Measurements from ENCODE around the gene ACSS2.
A peak's percentile ranks its signal among the peaks of the same experiment; 100 is the strongest.
"Not testable (repeated sequence)": the region's sequence is repeated elsewhere in the genome, so short reads cannot be mapped to it uniquely, and the experiment has no call there.

ACSS2 gene

DNA sequence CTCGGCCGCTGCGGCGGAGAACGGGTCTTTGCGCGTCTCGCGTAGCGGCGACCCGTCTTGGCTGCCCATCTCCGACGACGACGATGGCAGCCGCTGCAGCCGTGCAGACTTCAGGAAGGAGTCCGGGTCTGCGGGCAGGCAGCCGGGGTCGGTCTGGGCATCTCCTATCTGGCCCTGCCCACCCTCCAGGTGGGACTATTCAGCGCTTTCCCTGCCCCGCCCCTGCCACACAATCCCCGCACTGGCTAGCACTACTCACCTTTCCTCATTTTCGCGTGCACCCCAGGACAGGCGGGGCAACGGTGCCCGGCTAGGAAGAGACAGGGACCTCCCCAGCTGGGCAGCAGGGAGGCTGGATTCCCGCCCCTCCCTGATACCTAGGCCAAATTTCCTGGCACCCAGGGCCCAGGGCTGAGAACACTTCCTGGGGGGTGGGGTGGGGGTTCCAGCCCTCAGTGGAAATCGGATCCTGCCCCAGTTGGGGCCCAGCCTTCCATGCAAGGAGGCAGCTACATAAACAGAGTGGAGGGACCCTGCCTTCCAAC, 12.9 kb upstream of the ACSS2 start:
- no peaks in the 10 kb centered on the region for H3K27me3 Mint-ChIP-seq
- H3K9me3 Mint-ChIP-seq (ENCODE audit: low read depth) = no peaks in the 10 kb centered on the region
- peaks cover 4% of the 10 kb centered on the region for H3K36me3 Mint-ChIP-seq
- peaks cover 1% of the 10 kb centered on the region for H3K4me1 Mint-ChIP-seq (ENCODE audit: low read depth)
- no peak overlapping the region for H3K27ac Mint-ChIP-seq
- no peak overlapping the region for H3K4me3 Mint-ChIP-seq

DNA sequence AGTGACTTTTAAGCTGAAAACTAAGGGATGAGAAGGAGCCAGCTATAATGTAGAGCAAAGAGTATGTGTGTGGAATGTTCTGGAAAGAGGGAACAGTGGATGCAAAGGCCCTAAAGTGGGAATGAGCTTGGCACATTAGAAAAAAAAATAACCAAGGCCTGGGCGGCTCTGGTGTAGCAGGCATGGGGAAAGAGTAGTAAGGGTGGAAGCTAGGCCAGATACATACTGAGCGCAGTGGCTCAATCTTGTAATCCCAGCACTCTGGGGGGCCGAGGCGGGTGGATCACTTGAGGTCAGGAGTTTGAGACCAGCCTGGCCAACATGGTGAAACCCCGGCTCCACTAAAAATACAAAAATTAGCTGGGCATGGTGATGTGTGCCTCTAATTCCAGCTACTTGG, 12.2 kb upstream of the ACSS2 start:
- Mint-ChIP-seq H3K9me3 (ENCODE audit: low read depth) (no peaks in the 10 kb centered on the region), H3K36me3 (peaks cover 4% of the 10 kb centered on the region), H3K27me3 (no peaks in the 10 kb centered on the region), H3K4me1 (ENCODE audit: low read depth) (peaks cover 1% of the 10 kb centered on the region), H3K4me3 (no peak overlapping the region), H3K27ac (no peak overlapping the region)

DNA sequence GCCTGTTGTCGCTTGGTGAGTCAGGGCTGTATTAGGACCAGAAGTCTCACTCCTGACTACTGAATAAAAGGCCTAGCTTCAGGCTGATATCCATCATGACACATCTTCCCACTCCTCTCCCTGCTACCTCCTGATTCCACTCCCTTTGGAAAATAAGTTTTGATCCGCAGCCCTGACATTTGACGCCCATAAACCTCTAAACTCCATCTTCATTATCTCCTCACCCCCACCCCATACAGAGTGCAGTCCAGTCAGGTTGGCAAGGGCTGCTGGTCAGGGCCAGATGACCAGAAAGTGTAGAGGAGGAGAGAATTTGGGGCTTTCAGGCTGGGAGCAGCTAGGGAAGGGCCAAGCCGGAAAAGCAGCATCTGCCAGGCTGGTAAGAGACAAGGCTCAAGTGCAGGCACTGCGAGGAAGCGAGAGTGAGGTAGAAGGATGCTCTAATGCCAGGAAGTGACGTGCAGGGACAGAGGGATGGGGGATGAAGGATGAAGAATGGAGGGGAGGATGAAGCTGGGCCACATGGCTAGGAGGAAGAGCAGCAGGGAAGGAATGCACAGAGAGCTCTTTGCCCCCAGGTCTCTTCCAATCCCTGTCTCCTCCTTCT, 5.0 kb upstream of the ACSS2 start:
- Mint-ChIP-seq H3K9me3 (ENCODE audit: low read depth) (no peaks in the 10 kb centered on the region), H3K4me3 (peak overlapping the region; percentile 91), H3K27ac (peak overlapping the region; percentile 80), H3K36me3 (peaks cover 2% of the 10 kb centered on the region), H3K27me3 (no peaks in the 10 kb centered on the region), H3K4me1 (ENCODE audit: low read depth) (peaks cover 54% of the 10 kb centered on the region)

DNA sequence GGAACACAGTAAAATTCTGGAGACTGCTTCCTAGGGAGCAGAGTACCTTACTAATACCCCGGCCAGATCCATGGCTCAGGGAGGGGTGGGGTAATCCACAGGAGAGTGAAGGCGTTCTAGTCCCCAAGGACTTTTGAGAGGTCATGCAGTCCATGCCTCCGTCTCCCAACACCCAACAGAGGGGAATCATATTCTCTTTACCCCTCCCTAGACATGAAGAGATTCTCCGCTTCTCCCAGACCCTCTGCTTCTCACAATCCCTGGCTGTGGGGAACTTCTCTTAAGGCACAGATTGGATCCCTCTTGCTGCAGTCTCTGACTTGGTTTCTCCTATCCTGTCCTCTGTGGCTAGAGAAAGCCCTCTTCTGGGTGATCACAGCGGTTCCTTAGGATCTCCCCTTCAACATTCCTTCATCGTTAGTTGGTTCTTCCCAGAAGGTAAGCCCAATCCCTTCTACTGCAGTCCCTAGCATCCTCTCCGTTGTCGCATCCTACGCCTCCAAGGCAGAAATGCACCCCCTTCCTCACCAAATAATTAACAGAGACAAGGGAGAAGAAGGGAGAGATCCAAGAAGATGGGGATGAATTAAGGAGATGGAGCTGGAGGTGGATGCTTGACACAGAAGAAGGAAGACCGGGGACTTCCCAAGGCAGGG, 4.3 kb upstream of the ACSS2 start:
- Mint-ChIP-seq H3K36me3 (no peaks in the 10 kb centered on the region), H3K27ac (peak overlapping the region; percentile 80), H3K4me1 (ENCODE audit: low read depth) (peaks cover 59% of the 10 kb centered on the region), H3K9me3 (ENCODE audit: low read depth) (no peaks in the 10 kb centered on the region), H3K27me3 (no peaks in the 10 kb centered on the region), H3K4me3 (peak overlapping the region; percentile 91)

DNA sequence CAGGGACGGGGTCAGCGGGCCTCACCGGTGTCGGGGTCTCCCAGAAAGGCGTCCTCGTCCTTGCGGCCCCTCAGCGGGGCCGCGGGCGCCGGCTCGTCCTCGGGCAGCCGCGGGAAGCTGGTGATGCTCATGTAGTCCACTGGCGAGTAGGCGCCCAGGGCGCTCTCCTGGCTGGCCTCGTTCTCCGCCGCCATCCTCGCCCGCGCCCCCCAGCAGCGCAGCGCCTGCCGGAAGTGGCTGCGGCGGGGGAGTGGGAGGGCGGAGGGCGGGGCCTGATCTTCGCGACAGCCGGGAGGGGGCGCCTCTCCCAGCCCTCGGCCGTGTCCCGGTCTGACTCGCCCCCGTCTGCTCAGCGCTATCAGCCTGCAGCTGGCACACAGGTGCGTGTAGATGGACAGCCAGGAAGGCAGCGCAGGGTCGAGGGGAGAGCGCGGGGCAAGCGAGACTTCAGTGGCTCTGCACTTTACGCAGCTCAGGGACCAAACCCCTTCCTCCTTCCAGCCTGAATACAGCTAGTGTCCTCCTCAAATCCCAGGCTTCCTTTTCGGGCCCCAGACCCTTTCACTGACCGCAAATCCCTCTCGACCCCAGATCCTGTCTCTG, 3.7 kb upstream of the ACSS2 start, which contains the start of gene GGT7:
Gene GGT7 (minus strand): TSS at position 235 of the 603 bp plus-strand sequence. CDS start 41 bp downstream, at position 194.
- Mint-ChIP-seq H3K9me3 (ENCODE audit: low read depth) (no peaks in the 10 kb centered on the region), H3K27ac (peak within 1 kb of the TSS; percentile 80), H3K4me1 (ENCODE audit: low read depth) (peaks cover 62% of the 10 kb centered on the region), H3K36me3 (no peaks in the 10 kb centered on the region), H3K4me3 (peak within 1 kb of the TSS; percentile 91), H3K27me3 (no peaks in the 10 kb centered on the region)

DNA sequence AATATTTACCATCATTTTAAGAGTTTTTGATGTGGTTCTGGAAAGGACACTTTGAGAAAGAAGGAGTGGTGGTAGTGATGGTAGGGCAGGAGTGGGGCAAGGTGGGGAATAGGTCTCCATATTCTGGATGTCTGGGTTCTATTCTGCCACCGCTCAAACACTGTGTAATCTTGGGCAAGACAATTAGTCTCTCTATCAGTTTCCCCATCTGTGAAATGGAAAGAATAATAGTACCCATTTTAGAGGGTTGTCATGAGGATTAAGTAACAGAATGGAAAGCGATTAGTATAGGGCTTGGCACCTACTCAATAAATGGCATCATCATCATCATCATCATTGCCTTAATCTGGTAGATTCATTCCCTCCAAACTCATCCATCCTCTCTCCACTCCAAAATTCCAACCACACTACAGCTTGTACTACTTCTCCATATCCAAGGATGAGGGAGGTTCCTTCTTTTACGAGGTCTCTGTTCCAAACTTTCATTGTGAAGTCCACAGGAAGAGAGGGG, 2.8 kb upstream of the ACSS2 start:
- H3K4me1 Mint-ChIP-seq (ENCODE audit: low read depth) = peaks cover 66% of the 10 kb centered on the region
- peak overlapping the region; percentile 88 for H3K4me3 Mint-ChIP-seq
- no peaks in the 10 kb centered on the region for H3K9me3 Mint-ChIP-seq (ENCODE audit: low read depth)
- no peaks in the 10 kb centered on the region for H3K27me3 Mint-ChIP-seq
- H3K27ac Mint-ChIP-seq = peak overlapping the region; percentile 73
- no peaks in the 10 kb centered on the region for H3K36me3 Mint-ChIP-seq

DNA sequence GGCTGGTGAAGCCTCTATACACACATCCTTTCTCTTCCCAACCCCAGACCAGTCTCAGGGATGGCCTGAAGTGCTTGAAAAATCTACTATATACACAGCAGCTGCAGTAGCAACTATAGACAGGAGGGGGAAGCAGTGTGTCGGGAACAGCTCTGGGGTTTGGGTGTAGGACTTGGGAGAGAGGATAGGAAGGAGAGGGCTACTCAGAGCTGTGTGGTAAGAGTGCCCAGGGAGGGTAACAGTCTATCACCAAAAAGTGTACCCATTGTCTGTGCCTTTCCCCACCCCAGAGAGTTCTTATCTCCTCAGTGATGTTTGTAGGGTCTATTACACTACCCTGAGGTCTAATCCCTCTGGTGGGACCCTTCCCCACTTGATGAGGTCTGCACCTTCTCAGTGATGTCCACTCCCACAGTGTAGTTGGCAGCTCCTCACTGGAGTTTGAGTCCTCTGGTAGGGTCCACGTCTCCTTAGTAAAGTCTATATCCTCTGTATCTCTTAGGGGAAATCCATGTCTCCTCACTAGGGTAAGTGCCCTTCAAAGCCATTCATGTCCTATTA, 2.2 kb upstream of the ACSS2 start:
- Mint-ChIP-seq H3K4me1 (ENCODE audit: low read depth) (peaks cover 66% of the 10 kb centered on the region), H3K36me3 (no peaks in the 10 kb centered on the region), H3K27me3 (no peaks in the 10 kb centered on the region), H3K27ac (peak overlapping the region; percentile 73), H3K9me3 (ENCODE audit: low read depth) (no peaks in the 10 kb centered on the region), H3K4me3 (peak overlapping the region; percentile 88)

DNA sequence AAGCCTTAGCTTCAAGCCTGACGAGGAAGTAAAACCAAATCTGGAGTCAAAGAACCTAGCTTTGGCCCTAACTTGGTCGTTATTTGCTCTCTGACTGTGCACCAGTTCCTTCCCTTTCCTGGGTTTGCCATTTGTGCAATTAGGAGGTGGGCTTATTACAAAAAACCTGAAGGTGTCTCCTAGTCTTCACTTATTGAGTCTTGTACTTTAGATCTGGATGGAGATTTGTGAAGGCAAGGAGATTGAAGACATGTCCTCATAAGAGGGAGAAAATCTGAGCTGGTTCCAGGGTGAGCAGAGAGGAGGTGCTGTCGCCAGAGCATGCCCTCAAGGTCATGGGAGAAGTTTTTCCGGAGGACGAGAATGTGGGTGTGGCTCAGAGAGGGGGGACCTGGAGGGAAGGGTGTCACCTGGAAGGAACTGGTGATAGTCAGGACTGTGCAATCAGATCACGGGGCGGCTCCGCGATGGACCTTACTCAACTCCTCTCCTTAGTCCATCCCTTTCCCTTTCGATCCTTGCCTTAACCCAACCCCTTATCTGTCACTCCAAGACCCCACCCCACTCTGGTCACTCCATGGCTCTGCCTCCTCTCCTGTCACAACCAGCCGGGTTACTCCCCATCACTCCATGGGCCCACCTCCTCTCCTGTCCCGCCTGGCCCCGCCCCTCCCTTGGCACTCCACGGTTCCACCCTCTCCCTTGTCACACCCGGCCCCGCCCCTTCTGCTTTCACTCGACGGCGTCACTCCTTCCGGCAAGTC, 588 bp upstream of the ACSS2 start:
- H3K9me3 Mint-ChIP-seq (ENCODE audit: low read depth) = no peaks in the 10 kb centered on the region
- H3K27ac Mint-ChIP-seq = peak overlapping the region; percentile 50
- no peaks in the 10 kb centered on the region for H3K27me3 Mint-ChIP-seq
- H3K4me1 Mint-ChIP-seq (ENCODE audit: low read depth) = peaks cover 56% of the 10 kb centered on the region
- H3K4me3 Mint-ChIP-seq = peak overlapping the region; percentile 88
- no peaks in the 10 kb centered on the region for H3K36me3 Mint-ChIP-seq

DNA sequence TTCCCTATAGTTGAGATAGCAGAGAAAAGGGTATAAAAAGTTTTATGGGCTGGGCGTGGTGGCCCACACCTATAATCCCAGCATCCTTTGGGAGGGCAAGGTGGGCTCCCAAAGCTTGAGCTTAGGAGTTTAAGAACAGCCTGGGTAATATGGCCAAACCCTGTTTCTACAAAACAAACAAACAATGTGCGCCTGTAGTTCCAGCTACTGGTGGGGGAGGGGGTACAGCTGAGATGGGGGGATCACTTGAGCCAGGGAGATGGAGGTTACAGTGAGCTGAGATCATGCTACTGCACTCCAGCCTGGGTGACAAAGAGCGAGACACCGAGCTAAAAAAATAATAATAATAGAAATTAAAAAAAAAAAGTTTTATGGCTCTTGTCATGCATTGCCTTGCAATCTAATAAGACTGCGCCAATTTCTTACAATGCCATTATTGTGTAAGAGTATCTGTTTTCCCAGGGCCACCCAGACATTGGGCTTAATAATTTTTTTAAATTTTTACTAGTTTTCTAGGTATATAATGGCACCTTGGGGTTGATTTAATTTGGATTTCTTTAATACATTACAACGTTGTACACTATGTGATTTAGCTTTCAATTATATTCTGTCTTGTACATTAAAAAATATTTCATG, 3.9 kb downstream of the ACSS2 start:
- Mint-ChIP-seq H3K4me1 (ENCODE audit: low read depth) (peaks cover 22% of the 10 kb centered on the region), H3K27me3 (no peaks in the 10 kb centered on the region), H3K27ac (no peak overlapping the region), H3K36me3 (peaks cover 8% of the 10 kb centered on the region), H3K4me3 (no peak overlapping the region), H3K9me3 (ENCODE audit: low read depth) (no peaks in the 10 kb centered on the region)

DNA sequence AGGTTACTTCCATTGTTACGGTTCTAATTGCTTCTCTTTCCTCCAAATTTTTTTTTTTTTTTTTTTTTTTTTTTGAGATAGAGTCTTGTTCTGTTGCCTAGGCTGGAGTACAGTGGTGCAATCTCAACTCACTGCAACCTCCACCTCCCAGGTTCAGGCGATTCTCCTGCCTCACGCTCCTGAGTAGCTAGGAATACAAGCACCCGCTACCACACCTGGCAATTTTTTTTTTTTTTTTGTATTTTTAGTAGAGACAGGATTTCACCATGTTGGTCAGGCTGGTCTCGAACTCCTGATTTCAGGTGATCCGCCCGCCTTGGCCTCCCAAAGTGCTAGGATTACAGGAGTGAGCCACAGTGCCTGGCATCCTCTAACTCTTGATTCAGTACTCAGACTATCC, 4.6 kb downstream of the ACSS2 start:
- H3K4me3 Mint-ChIP-seq; H3K9me3 Mint-ChIP-seq (ENCODE audit: low read depth); H3K27ac Mint-ChIP-seq; H3K27me3 Mint-ChIP-seq; H3K36me3 Mint-ChIP-seq: not testable (repeated sequence)
- peaks cover 15% of the 10 kb centered on the region for H3K4me1 Mint-ChIP-seq (ENCODE audit: low read depth)

DNA sequence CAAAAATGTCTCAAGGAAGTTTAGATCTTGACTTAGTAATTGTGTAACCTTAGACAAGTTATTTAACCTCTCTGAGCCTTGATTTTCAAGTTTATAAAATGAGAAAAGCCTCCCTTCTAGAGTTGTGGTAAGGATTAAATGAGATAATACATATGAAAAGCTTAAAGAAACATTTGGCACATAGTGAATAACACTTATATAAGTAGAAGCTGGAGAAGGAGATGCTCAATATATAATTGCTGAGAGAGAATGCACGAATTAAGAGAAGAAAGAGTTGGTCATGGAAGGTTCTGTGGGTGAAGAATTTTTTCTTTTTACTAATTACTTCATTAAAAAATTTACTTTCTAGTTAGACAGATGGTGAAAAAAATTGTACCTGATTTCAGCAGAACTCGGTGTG, 5.3 kb downstream of the ACSS2 start:
- peaks cover 8% of the 10 kb centered on the region for H3K36me3 Mint-ChIP-seq
- peaks cover 11% of the 10 kb centered on the region for H3K4me1 Mint-ChIP-seq (ENCODE audit: low read depth)
- H3K27ac Mint-ChIP-seq = no peak overlapping the region
- H3K27me3 Mint-ChIP-seq = no peaks in the 10 kb centered on the region
- H3K9me3 Mint-ChIP-seq (ENCODE audit: low read depth) = no peaks in the 10 kb centered on the region
- no peak overlapping the region for H3K4me3 Mint-ChIP-seq

DNA sequence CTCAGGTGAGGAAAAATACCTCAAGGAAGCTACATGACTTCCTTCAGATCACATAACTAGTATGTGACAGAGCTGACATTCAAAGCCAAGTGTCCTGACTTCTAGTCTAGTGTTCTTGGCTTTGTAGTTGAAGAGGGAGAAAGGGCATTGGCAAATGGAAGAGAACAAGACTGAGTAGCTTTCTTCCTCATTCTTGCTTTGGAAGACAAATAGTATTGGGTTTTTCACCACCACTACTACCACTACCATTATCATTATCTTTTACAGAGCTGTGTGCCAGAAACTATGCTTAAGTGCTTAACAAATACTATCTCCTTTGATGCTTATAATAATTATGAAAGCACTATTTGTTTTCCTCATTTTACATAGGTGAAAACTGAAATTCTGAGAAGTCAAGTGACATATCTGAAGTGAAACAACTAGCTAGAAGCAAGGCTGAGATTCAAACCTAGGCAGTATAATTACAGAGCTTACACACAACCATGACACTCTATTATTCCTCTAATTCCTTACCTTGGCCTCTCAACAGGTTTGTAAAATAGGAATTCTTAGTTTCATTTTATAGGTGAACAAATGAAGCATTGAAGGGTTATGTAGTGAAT, 6.8 kb downstream of the ACSS2 start:
- Mint-ChIP-seq H3K9me3 (ENCODE audit: low read depth) (no peaks in the 10 kb centered on the region), H3K4me3 (no peak overlapping the region), H3K36me3 (peaks cover 8% of the 10 kb centered on the region), H3K27me3 (no peaks in the 10 kb centered on the region), H3K4me1 (ENCODE audit: low read depth) (peaks cover 4% of the 10 kb centered on the region), H3K27ac (no peak overlapping the region)

DNA sequence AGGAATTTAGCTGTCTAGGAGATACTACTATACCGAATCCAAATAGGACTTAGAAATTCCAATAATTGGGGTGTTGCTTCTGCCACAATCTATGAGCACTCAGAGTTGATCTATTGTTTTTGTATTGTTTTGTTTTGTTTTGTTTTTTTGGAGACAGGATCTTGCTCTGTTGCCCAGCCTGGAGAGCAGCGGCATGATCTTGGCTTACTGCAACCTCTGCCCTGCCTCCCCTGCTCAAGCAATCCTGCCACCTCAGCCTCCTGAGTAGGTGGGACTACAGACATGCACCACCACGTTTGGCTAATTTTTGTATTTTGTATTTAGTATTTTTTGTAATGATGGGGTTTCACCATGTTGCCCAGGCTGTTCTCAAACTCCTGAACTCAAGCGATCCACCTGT, 7.4 kb downstream of the ACSS2 start:
- H3K27me3 Mint-ChIP-seq = no peaks in the 10 kb centered on the region
- no peak overlapping the region for H3K27ac Mint-ChIP-seq
- peaks cover 4% of the 10 kb centered on the region for H3K4me1 Mint-ChIP-seq (ENCODE audit: low read depth)
- peaks cover 12% of the 10 kb centered on the region for H3K36me3 Mint-ChIP-seq
- H3K4me3 Mint-ChIP-seq = no peak overlapping the region
- H3K9me3 Mint-ChIP-seq (ENCODE audit: low read depth) = no peaks in the 10 kb centered on the region

DNA sequence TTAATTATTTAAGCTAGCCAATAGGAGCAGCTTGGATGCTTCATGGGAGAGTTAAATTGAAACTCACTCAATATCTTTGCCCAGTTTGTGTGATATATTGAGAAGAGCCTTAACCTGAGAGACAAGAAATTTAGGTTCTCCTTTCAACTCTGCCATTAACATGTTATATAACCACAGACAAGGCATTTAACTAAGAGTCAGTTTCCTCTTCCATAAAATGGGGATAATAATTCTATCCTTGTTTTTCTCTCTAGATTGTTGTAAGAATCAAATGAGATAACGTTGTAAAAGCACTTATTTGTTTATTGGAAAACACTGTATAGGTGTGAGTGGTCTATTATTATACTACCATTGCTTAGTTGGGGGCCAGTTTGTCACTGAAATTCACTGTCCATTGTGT, 7.8 kb downstream of the ACSS2 start:
- no peaks in the 10 kb centered on the region for H3K9me3 Mint-ChIP-seq (ENCODE audit: low read depth)
- H3K27me3 Mint-ChIP-seq = no peaks in the 10 kb centered on the region
- no peak overlapping the region for H3K4me3 Mint-ChIP-seq
- no peak overlapping the region for H3K27ac Mint-ChIP-seq
- H3K4me1 Mint-ChIP-seq (ENCODE audit: low read depth) = peaks cover 4% of the 10 kb centered on the region
- H3K36me3 Mint-ChIP-seq = peaks cover 12% of the 10 kb centered on the region
